HG02759 (cell line): ENCODE measurements around the gene BRD3.

Experiments
- ATAC-seq: cut with Tn5 transposase; IDR thresholded peaks from one replicate; pipeline ENCODE4 v1.9.1; 2021; ENCODE audit warnings: mild to moderate bottlenecking, moderate library complexity; ENCODE audit not compliant: unreplicated experiment

BRD3 gene

DNA sequence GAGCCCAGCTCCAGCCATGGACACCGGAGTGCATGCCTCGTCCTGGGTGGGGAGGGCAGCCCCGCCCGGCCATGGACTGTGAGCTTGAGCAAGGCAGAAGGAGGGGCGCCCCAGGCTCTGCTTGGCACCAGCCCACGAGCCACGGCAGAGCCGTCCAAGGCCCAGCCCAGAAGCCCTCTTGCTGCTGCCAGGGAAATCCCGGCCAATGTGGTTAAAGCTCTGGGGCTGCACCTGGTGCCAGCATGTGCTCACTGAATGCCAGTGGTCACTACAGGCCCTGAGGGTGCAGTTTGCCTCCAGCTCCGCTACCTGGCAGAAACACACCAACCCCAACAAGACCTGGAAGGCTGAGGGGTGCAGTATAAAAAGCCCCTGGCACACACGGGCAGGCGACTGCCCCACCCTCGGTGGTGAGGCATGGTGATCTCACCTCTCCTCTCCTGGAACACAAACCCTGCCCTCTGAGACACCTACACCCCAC lies 11.8 kb downstream of the BRD3 start:
- no peak for ATAC-seq

- ATAC-seq, result no peak
These were observed 12.7 kb downstream of the BRD3 start for GRCh38 chr9:134054891-134055811.

DNA sequence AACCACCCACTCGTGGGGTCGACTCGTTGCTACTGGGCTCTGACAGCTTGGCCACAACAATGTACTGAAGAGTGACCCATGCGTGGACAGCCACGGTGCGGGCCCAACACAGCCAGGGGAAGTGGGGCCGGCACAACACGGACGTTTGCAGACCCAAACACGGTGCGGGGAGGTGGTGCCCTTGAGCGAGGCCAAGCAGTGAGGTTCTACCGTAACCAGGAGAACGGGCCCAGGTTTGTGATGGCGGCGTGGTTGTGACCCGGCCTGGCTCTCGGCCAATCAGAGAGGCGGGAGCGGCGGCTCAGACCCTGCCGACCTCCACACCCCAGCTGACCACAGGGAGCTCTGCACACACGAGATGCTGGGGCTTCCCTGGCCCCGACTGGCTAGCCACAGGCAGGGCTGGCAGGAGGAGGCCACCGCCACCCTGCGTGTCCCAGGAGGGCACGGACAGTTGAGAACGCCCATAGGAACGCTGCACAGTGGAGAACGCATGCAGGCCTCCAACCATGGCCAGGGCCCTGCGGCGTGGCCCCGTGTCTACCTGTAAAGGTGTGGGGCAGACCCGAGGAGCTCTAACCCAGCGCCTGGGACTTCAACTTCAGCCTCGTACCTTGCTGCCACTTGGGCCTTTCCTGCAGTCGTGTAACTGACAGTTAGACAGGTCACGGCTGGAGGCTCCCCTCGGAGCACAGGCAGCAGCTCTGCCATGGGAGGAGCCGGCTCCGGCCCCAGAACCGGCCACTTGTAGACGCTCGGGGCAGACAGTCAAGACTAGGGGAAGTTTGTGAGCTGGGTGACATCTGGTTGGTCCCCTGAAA lies 13.7 kb downstream of the BRD3 start:
- no peak for ATAC-seq

DNA sequence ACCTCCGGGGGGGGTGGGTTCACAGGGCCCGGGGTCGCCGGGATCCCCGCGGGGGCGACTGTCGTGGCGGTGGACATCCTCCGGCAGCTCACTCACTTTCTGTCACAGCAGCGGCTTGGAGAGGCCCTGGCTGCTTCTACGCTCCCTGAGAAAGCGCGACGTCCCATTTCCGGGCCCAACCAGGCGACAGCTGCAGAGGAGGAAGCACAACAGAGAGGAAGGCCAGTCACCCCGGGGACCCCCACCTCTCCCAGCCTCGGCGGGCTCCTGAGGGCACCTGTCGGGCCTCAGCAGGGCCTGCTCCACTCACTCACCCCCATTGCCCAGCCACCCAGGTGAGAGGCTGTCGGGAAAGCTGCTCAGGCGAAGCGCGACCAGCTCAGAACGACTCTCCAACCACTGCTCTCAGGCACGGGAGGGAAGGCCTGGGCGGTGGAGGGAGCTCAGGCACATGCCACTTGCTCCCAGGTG lies 14.4 kb downstream of the BRD3 start:
- no peak for ATAC-seq

DNA sequence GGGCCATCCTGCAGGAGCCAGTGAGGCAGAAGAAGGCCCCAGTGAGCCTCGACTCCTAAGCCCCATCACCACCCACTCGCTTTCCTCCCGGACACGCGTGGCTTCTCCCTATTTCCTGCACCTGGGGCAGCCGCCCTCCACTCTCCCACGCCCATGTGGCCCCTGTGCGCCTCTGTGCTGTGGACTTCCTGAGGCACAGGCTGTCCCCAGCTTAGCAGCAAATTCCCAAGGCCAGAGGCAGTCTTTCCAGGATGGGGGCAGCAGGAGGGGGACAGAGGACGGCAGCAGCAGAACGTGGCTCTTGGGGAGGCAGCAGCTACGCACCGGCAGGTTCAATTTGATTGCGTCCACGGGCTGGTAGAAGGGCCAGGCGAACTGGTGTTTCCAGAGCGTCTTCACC lies 14.9 kb downstream of the BRD3 start:
- no peak for ATAC-seq

DNA sequence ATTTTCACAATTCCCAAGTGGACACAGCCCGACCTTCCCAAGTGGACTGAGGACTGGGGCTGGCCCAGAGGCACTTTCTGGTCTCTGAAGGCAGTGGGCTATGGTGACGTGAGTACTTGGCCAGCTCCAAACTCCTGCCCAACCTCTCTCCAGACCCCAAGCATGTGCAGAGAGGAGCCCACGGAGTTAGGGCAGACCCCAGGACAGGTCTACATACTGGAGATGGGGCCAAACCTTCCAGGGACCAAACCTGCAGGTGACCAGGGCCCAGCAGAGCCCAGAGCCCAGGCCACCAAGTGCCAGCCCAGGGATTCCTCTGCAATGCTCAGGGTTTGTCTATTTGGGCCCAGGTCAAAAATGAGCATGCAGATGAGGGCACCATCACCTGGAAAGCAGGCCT lies 15.3 kb downstream of the BRD3 start:
- no peak for ATAC-seq

DNA sequence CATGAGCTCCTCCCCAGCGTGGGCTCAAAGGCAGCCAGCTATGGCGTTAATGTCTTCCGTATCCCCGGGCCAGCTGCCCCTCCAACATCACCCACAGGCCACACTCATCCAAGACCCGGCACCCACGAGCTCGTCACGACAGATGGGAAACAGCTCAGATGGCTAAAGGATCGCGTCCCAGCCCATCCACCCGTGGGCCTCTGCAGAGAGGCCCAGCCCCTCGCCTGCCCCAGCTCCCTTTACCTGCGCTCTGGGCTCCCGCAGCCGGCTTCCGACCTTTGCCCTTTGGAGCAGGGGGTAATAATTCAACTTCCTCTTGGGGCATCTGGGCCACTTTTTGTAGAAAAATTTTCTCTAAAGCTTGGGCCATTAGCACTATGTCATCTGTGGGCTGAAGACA lies 16.5 kb downstream of the BRD3 start:
- ATAC-seq, result no peak

- ATAC-seq, result no peak
These were observed 17.1 kb downstream of the BRD3 start for GRCh38 chr9:134050726-134051125.

GRCh38 chr9:134049772-134050588 lies 17.8 kb downstream of the BRD3 start:
- ATAC-seq, result no peak

GRCh38 chr9:134049236-134049635 lies 18.6 kb downstream of the BRD3 start:
- ATAC-seq, result no peak

DNA sequence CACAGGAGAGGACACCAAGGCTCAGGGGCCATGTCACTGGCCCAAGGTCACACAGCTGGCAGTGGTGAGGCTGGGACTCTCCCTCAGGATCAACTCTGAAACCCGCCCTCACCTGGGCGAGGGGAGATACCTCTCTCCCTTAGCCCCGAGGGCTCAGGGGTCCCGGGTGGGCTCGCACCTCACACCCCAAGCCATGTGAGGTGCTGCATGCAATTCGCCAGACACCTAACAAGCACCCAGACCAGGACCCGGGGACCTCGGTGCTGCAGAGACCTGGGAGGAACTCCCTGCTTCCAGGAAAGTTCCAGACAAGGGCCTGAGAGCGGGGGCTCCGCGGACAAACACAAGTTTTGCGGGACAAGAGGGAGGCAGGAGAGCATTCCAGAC lies 19.3 kb downstream of the BRD3 start:
- no peak for ATAC-seq

DNA sequence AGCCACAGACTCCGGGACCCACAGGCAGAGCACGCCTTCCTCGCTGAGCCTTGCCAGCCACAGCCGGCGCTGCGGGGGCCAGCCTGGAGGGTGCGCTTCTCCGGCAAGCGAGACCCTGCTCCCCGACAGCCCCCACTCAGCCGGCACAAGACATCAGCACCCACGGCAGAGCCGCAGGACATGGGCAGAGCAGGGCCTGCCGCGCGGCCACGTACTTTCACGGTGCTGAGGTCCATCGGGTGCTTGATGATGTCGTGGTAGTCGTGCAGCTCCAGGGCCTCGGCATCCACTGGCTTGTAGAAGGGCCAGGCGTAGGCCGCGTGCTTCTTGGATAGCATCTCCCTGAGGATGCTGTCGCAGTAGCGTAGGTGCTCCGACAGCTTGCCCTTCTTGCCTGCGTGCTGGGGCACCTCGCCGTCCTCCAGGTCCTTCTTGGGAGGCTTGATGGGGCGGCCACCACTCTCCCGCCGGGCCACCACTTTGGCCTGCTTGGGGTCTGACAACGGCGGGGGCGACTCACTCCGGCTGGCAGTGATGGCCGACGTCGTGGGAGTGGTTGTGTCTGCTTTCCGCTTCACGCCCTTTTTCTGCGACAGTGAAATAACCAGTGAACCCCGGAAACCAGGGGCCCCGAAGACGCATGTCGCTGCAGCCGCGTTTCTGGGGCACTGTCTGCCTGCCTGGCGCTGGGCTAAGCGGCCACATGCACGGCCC lies 19.8 kb downstream of the BRD3 start:
- ATAC-seq, result no peak

DNA sequence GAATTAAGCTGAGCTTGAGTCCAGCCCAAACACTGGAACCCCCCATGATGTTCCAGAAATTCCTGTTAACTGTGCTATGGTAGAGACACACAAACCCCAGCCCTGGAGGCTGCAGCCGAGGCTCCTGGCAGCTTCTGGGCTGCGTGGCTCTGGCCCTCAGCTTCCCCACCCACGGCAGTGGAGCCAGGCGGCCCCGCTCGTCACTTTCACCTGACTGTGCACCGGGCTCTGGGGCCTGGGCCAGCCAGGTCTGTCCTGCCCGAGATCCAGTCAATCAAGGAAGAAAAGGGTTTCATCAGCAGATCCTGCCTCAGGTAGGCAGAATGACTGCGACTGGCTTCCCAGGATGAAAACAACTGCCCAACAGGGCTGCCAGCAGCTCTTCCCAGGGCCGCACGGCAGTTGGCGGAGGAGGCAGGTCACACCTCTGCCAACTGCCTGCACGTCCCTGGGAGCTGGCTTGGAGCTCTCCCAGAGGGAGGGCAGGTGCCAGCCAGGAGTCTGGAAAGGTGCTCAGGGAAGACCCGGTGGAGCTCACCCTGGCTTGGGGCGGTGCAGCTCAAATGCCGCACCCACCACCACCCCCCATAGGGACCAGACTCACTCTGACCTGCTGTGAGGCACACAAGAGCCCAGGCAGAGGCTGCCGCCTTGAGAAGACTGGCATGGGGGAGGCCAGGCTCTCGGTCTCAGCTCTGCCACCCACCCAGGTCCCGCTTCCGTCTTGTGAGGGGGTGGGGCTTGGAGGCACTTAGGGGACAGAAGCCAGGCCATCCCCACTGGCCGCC lies 20.7 kb downstream of the BRD3 start:
- ATAC-seq, result no peak

DNA sequence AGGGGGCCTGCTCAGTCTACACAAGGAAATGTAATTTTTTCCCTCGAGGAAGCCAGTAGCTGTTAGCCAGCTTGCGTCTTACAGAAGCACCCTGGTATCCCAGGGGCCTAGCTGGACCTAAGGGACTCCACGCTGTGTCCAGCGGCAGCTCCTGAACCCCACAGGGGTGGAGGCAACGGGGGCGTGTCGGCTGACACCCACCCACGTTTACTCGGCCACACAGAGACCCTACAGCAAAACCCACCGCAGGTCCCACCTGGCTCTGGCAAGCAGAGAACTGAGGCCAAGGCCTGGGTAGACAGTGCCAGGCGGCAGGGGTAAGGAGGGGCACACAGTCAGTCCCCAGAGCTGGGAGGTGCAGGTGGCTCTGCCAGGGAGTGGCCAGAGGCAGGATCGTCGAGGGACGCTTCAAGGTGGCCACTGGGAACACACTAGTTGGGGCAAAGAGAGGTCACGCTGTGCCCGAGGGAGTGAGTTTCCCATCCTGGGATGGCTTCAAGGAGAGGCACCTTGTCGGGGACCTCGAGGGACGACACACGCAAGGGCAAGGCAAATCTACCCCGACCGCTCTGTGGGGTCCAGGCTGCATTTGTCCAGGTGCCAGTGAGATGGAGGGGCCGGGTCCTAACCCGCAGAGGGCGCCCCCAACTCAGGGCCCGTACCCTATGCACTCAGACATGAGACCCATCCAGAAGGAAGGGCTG lies 21.8 kb downstream of the BRD3 start:
- no peak for ATAC-seq

DNA sequence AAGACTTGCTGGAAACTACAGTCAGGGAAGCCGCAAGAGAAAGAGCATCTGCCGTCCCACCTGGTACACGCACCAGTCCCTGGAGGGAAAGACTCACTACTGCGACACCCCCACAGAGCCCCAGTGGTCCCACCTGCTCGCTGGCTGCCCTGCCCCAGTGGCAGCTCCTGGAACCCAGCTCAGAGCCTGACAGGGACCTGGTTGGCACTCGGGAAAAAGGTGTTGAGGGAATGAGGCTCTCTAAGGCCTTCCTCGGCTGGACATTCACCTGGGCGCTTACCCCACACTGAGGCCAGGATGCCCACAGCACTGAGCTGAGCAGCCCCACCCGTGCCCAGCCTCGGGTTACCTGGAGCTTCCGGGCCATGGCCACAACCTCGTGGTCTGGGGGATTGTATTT lies 22.9 kb downstream of the BRD3 start:
- ATAC-seq, result no peak

DNA sequence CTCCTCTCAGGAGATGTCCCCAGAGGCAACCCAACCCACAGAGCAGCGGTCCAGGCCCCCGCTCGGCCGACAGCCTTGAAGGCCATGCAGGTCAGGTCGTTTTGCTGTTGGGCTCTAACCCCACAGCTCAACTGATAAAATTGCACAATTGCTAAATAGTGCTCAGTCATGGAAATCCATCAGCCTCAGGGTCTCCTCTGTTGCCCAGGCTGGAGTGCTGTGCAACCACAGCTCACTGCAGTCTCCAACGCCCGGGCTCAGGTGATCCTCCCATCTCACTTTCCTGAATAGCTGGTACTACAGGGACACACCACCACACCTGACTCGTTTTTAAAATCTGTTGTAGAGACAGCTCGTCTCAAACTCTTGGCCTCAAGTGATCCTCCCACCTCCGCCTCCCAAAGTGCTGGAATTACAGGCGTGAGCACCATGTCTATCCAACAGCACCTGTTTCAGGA lies 24.3 kb downstream of the BRD3 start:
- ATAC-seq, result no peak

DNA sequence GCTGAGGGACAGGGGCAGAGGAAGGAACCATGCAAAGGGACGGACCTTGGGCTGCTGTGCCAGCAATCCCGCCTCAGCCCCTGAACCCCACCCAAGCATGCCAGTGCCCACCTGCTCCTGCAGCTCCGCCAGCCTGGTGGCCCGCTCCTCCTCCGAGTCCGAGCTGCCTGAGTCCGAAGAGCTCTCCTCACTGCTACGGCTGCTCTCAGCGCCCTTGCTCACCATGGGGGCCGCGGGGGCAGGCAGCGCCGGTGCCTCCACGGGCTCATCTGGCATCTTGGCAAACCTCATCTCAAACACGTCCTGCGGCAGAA lies 26.2 kb downstream of the BRD3 start:
- no peak for ATAC-seq

- no peak for ATAC-seq
These were observed 26.8 kb downstream of the BRD3 start for GRCh38 chr9:134040781-134041648.
